H54 (cell line): ENCODE measurements around the gene RAPSN.

Source experiments
- DNase-seq: peaks from one replicate; pipeline ENCODE4 v3.0.0; 2011; ENCODE audit warnings: low spot score, mixed read lengths; ENCODE audit not compliant: insufficient read length
- FAIRE-seq: peaks from 3 replicates; lab custom pipeline; 2011; peaks lifted over from hg19 to GRCh38; lab: Jason Lieb, UNC
- POLR2A ChIP-seq: IDR thresholded peaks from 2 replicates; pipeline ENCODE4 v1.6.1; 2011; ENCODE audit warnings: low read depth, mild to moderate bottlenecking, low read length

RAPSN gene

DNA sequence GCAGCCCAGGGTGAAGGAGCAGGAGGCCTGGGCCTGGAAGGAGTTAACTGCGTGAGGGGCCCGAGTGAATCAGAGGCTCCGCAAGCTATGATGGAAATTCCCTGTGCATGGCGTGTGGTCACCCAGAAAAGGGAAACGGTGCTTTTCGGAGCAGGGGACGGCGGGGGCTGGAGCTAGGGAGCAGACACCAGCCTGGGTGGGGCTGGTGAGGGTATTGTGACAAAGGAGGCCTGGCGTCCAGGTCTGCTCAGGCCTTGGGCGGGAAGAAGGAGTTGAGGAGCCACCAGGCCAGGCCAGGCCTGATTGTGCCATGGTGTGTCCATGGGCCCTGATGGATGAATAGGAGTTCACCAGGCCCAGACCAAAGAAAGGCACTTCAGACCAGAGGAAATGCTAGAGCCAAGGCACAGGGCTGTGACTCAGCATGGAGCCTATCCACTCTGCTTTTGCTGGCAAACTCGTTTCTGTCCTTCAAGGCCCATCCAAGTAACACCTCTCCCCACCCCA lies 57.8 kb downstream of the RAPSN start:
- no peak for DNase-seq

DNA sequence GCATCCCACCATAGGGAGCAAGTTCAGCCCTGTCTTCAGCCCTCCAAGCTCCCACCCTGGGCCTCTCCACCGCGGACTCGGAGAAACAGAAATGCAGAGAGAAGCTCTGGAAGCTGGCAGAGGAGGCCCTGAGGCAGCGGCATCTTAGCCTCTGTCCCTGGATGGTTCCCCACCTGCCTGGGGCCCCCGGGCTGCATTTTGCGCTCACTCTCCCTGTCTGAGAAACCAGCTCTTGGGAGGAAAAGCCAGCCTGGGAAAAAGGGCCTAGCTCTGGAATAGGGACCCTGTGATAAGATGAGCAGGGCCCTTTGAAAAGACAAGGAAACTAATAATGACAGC lies 58.5 kb downstream of the RAPSN start:
- DNase-seq (no peak), FAIRE-seq (no peak)
- TF ChIP-seq POLR2A = no peak

More for the DNA sequence above, 57.8 kb downstream of the RAPSN start:
- FAIRE-seq = no peak
- no peak for TF ChIP-seq POLR2A

DNA sequence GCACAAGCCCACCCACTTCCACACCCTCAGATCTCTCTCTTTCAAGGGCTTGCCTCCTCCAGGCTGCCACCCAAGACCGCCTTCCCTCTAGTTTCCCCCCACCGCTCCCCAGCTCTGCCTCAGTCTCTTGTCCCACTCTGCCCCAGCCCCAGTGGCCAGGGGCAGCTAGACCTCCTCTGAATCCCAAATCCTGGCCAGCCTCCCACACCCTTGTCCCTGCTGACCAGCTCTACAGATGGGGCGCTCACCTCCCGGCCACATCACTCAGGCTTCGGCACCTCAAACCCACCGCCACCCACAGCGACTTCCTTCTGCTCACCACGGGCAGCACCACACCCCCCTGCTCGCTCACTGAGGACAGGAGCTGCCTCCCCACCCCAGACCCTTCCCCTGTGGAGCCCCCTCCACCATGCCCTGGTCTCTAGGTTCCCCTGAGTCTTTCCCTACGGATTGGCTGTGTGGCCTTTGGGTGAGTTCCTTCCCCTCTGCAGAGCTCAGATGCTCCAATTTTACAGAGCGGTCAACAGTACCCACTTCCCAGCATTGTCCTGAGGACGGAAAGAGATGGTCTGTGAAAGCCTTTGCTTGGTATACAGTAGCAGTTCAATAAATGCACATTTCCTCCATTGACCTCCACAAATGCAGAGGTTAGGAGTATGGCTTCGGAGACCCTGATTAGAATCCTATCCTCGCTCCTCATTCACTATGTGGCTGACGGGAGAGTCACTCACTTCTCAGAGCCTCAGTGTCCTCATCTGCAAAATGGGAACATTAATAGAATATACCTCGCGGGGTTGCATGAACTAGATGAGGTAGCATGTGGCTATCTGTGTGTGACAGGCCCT lies 59.1 kb downstream of the RAPSN start:
- DNase-seq (no peak), FAIRE-seq (no peak)
- TF ChIP-seq POLR2A = no peak

DNA sequence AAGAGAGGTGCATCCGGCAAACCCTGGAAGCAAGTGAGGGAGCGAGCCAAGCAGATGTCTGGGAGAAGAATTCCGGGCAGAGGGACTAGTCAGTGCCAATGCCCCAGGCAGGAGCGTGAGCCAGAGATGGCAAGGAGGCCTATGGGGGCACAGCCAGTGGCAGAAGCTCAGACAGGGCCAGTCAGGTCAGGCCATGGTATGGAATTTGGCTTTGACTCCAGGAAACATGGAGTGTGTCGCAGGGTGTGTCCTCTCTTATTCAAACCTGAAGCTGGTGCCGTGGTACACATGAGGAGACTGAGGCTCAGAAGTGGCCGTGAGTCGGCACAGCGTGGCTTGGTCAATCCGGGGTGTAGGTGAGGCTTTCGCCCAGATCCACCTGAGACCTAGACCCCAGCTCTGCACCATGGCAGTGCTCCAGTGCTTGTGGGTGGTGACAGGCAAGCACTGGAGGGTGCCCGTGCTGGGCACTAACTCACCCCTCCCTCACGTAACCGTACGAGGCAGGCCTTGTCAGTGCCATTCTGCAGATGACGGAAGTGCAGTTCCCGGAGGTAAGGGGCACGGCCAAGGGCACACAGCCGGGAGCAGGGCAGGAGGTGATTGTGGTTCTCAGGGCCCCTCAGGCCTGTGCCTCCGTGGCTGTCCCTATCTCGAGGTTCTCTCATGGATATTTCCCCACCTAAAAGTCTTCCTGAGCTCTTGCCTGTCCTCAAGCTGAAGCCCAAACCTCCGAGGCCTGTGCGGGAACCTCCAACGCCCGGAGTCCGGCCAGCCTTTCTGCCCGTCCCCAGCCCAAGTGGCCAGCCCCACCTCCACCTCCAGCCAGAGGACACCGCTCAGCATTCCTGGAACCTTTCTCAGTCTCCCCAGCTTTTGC lies 60.0 kb downstream of the RAPSN start:
- DNase-seq = no peak
- TF ChIP-seq POLR2A = no peak
- no peak for FAIRE-seq

DNA sequence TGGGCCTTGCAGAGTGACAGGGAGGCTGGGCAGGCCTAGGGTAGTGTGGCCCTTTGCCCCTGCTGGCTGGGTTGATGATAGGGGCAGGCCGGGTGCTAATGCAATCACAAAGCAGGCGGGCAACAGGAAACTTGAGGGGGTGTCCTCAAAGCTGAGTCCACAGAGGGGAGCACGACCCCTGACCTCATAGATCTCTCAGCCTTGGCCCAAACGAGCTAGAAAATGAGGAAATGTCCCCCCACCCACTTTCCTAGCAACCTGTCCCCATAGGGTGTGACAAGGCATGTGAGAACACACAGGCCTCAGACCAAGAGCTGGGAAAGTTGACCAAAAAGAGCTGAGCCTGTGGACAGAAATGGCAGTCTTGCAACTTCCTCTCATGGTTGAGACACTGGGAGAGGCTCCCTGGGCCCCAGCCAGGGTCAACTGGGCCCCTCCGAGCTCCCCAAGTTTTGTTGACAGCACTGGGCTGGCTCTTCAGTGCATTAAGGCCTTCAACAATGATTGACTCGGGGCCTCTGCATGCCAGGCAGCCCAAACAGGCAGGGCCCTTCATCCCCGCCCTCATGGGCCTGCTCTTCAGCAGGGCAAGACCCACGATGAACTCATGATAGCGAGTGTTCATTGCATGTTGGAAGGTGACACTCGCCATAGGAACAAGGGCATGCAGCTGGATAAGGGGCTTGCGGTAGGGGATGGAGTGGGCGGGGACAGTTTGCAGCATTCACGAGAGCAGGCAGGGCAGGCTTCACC lies 60.8 kb downstream of the RAPSN start:
- FAIRE-seq = no peak
- no peak for TF ChIP-seq POLR2A
- DNase-seq = no peak
